ENCODE data around the gene MAGEA11. TPM values are rescaled to one million over a fixed set of nuclear protein-coding genes. Genes with fewer than 3 reads are reported as not detected.
A peak's percentile ranks its signal among the peaks of the same experiment; 100 is the strongest.
"Not testable (repeated sequence)": the region's sequence is repeated elsewhere in the genome, so short reads cannot be mapped to it uniquely, and the experiment has no call there.

MAGEA11 gene, protein sequence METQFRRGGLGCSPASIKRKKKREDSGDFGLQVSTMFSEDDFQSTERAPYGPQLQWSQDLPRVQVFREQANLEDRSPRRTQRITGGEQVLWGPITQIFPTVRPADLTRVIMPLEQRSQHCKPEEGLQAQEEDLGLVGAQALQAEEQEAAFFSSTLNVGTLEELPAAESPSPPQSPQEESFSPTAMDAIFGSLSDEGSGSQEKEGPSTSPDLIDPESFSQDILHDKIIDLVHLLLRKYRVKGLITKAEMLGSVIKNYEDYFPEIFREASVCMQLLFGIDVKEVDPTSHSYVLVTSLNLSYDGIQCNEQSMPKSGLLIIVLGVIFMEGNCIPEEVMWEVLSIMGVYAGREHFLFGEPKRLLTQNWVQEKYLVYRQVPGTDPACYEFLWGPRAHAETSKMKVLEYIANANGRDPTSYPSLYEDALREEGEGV
- not detected for polyA plus RNA-seq

DNA sequence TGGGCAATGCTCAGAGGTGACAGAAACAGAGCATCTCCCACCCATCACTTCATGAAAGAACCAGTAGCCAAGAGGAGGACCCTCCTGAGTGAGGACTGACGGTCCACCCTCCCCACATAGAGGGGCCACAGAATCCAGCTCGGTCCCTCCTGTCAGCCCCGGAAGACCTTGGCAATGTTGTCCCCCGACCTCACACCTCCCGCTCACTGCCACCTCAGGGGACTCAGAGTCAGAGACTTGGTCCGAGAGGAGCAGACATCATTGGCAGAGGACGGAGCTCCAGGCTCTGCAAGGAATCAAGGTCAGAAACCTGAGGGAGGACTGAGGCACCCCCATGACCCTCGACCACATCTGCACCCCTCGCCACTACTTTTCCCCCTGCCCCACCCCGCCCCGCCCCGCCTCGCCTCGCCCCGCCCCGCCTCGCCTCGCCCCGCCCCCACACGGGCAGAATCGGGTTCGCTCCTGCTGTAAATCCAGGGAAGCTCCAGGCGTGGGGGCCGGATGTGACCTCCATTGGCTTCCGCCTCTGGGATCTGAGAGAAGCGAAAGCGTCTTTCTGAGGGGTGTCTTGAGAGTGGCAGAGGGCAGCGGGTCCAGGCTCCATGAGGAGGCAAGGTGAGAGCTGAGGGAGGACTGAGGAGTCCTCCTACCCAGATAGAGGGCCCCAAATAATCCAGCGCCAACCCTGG lies at the start of gene MAGEA11:
MAGEA11 (plus strand) TSS at position 516 of the 692 bp plus-strand sequence. CDS start 1,100 bp downstream, outside the sequence.
- Mint-ChIP-seq H3K36me3 (no peaks in the 10 kb centered on the region), H3K4me3 (no peak within 1 kb of the TSS), H3K27me3 (no peaks in the 10 kb centered on the region), H3K4me1 (peaks cover 0 to 3% (median 2%) of the 10 kb centered on the region in 3 donors), H3K27ac (peak within 1 kb of the TSS in 1 of 3 donors; percentile 58), H3K9me3 (peaks cover 0 to 4% (median 0%) of the 10 kb centered on the region in 3 donors)

DNA sequence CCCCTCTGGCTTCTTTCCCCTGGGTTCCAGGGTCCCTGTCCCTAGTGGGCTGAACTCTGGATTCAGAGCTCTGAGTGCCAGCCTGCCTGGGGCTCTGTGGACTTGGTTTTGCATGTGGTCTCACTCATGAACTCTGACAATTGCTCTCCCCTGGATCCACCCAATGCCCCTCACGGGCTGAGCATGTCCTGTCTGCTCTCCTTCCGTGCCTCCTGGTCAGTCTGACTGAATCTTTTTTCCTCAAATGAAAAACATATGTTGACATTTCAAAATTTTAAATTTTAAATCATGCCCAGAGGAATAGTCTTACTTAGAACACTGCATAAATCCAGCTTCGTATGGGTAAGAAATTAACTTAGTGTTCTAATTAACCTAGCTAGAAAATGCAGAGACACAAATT lies 36.8 kb upstream of the MAGEA11 start:
- H3K27ac Mint-ChIP-seq, H3K4me3 Mint-ChIP-seq, H3K36me3 Mint-ChIP-seq: not testable (repeated sequence)

DNA sequence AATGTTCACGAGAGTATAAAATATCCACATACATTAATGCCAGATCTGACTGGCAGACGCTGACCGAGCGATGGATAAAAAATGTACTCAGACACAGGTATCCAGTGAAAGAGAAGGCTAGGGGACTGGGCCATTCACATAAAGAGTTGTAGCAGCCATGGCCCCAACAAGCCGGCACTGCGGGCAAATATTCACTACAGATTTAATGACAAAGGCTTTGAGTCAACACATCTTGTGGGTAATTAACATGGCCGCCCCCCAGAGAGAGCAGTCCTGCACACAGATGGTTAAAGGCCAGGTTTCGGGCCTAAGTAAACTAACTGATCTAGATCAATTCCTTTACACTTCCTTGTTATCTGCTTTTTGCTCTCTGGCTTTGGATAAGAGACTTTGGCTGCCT lies 36.3 kb upstream of the MAGEA11 start:
- H3K4me3 Mint-ChIP-seq, H3K9me3 Mint-ChIP-seq, H3K4me1 Mint-ChIP-seq, H3K27ac Mint-ChIP-seq, H3K27me3 Mint-ChIP-seq, H3K36me3 Mint-ChIP-seq: not testable (repeated sequence)

More for the DNA sequence above, 36.8 kb upstream of the MAGEA11 start:
- H3K27me3 Mint-ChIP-seq, H3K9me3 Mint-ChIP-seq, H3K4me1 Mint-ChIP-seq: not testable (repeated sequence)

DNA sequence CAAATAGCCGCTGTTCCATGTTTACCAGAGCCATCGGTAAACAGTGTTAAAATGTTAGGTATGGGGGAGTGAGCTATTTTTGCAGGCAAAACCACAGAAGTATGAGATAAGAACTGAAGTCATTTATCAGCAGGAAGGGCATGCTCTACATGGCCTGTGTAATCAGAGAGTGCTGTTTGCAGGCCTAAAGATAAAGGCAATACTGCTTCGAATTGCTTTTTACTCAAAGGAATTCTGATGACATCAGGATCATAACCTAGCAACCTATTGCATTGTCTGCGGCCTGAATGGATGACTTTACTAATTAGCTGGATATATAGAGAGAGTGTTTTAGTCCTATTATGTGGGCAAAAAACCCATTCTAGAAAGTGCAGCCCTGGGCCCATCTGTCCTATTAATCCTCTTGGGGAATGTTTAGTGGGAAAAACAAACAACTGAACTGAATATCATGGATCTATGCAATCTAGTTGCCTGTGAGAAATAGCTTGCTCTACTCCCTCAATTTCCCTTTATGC lies 32.6 kb upstream of the MAGEA11 start:
- not testable (repeated sequence) for H3K36me3 Mint-ChIP-seq, H3K4me1 Mint-ChIP-seq, H3K4me3 Mint-ChIP-seq, H3K27me3 Mint-ChIP-seq, H3K9me3 Mint-ChIP-seq, H3K27ac Mint-ChIP-seq

DNA sequence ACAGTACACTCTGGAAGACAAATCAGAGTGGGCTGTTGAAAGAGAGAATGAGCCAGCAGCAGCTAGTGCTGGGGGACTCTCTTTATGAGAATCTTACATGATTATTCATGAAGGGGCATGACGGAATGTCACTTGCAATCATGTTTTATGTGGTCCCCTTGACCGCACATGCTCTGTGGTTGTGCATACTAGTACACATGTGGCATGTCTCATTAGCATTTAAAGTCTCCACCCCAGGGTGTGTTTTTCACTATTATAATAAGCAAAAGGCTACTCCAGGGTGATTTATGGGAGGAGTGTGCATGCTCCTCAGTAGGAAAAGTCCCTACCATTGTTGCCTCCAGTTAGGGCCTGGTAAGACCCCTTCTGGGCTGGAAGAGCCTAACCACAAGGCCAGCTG lies 30.7 kb upstream of the MAGEA11 start:
- Mint-ChIP-seq H3K4me1 (no peaks in the 10 kb centered on the region), H3K4me3 (no peak overlapping the region), H3K27ac (no peak overlapping the region), H3K9me3 (peaks cover 0 to 2% (median 0%) of the 10 kb centered on the region in 3 donors), H3K27me3 (no peaks in the 10 kb centered on the region), H3K36me3 (no peaks in the 10 kb centered on the region)

DNA sequence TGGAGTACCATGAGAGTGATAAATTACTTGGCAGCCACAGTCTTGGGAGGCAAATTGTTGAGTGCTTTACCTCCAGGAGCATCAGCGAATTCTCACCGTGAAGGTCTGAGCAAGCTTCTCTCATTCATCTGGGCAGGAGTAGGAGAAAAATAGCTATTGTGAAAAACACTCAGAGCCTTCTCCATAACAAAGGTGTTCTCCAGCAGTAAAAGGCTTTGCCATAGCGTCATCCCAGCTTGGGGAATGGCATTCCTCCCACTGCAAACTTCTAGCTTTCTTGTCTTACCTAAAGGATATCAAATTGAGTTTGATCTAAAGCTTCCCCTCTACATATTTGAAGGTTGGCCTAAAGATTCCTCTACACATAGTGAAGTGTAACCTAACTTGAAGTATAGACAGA lies 29.8 kb upstream of the MAGEA11 start:
- Mint-ChIP-seq H3K27me3 (no peaks in the 10 kb centered on the region), H3K27ac (no peak overlapping the region), H3K4me1 (no peaks in the 10 kb centered on the region), H3K4me3 (no peak overlapping the region), H3K36me3 (no peaks in the 10 kb centered on the region), H3K9me3 (peaks cover 0 to 2% (median 0%) of the 10 kb centered on the region in 3 donors)

DNA sequence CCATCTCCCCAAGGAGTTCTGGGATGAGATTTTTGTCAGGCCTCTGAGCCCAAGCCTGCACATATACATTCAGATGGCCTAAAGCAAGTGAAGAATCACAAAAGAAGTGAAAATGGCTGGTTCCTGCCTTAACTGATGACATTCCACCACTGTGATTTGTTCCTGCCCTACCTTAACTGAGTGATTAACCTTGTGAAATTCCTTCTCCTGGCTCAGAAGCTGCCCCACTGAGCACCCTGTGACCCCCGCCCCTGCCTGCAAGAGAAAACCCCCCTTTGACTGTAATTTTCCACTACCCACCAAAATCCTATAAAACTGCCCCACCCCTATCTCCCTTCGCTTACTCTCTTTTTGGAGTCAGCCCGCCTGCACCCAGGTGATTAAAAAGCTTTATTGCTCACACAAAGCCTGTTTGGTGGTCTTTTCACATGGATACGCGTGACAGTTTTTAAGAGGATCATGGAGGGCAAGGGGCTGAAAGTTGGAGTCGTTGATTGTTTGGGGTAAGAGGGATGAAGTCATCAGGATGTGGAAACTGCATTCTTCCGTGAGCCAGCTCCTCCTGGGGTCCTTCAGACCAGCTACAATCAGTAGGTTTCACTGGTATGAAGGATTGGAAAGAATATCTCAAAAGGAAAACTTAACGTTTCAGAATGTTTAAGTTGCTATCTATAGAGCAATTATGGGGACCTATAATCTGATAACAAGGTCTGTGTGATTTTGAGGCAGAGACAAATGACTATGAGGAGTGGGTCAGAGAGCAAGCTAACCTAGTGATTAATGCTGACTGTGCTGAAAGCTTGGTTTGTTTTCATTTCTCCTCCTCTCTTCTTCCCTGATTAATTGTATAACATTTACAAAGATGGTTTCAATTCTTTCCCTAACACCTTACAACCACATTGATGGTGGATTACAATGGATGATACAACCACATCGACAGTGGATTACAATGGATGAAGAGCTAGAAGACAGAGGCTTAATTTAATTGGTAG lies 28.6 kb upstream of the MAGEA11 start:
- Mint-ChIP-seq H3K36me3 (no peaks in the 10 kb centered on the region), H3K9me3 (peaks cover 0 to 2% (median 0%) of the 10 kb centered on the region in 3 donors), H3K4me3 (no peak overlapping the region), H3K27me3 (no peaks in the 10 kb centered on the region), H3K27ac (no peak overlapping the region), H3K4me1 (no peaks in the 10 kb centered on the region)

DNA sequence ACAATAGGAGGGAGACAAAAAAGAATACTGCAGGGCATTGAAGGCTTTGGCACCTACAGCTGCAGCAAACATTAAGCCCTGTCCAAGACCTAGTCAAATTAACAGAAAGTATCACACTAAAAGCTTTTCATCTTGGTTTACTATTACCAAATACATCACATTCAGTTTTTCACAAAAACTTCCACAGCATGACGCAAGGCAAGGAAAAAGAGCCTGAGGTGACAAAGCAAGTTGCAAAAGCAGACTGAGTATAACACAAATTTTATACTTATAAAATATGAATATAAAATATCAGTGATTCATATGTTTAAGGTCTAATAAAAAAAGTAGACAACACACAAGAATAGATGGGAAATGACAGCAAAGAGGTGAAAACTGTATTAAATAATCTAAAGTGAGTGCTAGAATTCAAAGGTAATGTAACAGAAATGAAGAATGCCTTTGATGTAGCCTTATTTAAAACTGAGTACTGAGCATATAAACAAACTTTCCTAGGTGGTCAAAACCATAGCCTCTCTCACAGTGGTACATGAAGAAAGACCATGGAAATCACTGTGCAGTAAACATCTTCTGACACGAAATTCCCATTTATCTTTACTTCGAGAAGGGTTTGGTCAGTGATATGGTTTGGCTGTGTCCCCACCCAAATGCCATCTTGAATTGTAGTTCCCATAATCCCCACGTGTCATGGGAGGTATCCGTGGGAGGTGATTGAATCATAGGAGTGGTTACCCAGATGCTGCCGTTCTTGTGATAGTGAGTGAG lies 27.7 kb upstream of the MAGEA11 start:
- no peak overlapping the region for H3K27ac Mint-ChIP-seq
- no peaks in the 10 kb centered on the region for H3K27me3 Mint-ChIP-seq
- no peaks in the 10 kb centered on the region for H3K4me1 Mint-ChIP-seq
- H3K9me3 Mint-ChIP-seq, result peaks cover 0 to 2% (median 0%) of the 10 kb centered on the region in 3 donors
- no peaks in the 10 kb centered on the region for H3K36me3 Mint-ChIP-seq
- H3K4me3 Mint-ChIP-seq, result no peak overlapping the region

DNA sequence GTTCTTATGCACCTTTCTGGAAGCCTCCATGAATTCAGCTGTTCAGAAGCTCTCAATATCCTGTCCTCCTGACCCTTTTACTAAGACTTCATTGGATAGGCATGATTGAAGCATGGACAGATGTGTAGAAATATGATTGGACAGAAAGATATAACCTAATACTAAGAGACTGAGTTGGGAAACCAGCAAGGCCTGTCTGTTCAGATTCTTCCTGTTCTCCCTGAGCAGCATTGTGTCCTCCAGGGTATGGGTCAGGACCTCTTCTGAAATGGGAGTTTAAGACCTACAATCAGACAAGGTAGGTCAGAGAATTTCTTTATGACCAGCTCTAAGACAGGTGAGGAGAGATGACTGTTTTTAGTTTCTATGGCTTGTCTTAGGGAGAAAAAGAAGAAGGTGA lies 23.9 kb upstream of the MAGEA11 start:
- Mint-ChIP-seq H3K36me3 (no peaks in the 10 kb centered on the region), H3K4me1 (no peaks in the 10 kb centered on the region), H3K27me3 (no peaks in the 10 kb centered on the region), H3K27ac (peak overlapping the region in 1 of 3 donors; percentile 16), H3K4me3 (no peak overlapping the region), H3K9me3 (peaks cover 5 to 6% (median 5%) of the 10 kb centered on the region in 3 donors)

DNA sequence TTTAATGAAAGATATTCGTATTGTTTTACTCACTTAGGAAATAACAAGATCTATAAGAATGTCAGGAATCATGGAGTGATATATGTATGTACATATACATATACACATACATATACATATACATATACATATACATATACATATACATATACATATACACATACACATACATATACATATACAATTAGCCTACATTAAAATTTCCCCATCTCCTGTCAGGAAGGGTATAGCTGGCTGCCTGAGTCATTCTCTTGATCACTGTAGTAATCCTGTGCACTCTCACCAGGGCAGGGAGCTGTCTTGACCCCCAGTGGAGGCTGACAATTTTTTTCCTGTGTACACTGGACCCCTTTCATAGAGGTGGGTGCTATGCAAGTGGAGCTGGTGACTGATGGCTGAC lies 23.3 kb upstream of the MAGEA11 start:
- Mint-ChIP-seq H3K27ac (peak overlapping the region in 1 of 3 donors; percentile 16), H3K27me3 (no peaks in the 10 kb centered on the region), H3K36me3 (no peaks in the 10 kb centered on the region), H3K9me3 (peaks cover 5 to 12% (median 8%) of the 10 kb centered on the region in 3 donors), H3K4me3 (no peak overlapping the region), H3K4me1 (no peaks in the 10 kb centered on the region)

DNA sequence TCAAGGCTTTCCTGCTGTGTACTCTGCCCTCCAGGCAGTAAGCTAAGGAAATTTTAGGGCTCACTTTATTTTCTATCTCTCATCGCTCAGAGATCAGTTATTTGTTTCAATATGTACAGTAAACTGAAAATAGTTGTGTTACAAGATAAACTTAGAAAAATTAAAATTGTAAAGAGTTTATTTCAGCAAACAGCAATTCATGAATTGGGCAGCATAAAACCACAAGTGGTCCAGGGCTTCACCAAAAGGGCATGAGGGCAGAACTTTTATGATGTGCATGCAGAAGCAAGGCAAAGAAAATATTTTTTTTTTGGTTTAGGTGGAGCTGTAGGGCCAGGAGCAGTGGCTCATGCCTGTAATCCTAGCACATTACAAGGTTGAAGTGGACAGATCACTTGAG lies 20.1 kb upstream of the MAGEA11 start:
- H3K27me3 Mint-ChIP-seq, result peaks cover 2% of the 10 kb centered on the region
- H3K36me3 Mint-ChIP-seq, result no peaks in the 10 kb centered on the region
- no peak overlapping the region for H3K4me3 Mint-ChIP-seq
- H3K9me3 Mint-ChIP-seq, result peaks cover 5 to 15% (median 6%) of the 10 kb centered on the region in 3 donors
- H3K4me1 Mint-ChIP-seq, result no peaks in the 10 kb centered on the region
- H3K27ac Mint-ChIP-seq, result no peak overlapping the region

DNA sequence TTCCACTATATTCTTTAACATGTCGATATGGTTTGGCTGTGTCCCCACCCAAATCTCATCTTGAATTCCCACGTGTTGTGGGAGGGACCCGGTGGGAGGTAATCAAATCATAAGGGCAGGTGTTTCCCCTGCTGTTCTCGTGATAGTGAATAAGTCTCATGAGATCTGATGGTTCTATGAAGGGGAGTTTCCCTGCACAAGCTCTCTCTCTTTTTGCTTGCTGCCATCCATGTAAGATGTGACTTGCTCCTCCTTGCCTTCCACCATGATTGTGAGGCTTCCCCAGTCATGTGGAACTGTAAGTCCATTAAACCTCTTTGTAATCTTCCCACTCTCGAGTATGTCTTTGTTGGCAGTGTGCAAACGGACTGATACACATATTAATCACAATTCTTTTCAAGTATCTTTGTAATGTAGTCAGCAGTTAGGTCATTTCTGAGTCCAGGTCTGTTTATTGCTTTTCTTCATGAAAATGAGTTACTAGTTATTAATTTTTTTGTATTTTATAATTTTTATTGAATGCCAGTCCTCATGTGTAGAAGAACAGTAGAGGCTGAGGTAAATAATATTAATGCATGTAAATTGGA lies 19.1 kb upstream of the MAGEA11 start:
- peaks cover 5 to 15% (median 6%) of the 10 kb centered on the region in 3 donors for H3K9me3 Mint-ChIP-seq
- H3K27ac Mint-ChIP-seq, H3K27me3 Mint-ChIP-seq, H3K36me3 Mint-ChIP-seq, H3K4me3 Mint-ChIP-seq, H3K4me1 Mint-ChIP-seq: not testable (repeated sequence)

DNA sequence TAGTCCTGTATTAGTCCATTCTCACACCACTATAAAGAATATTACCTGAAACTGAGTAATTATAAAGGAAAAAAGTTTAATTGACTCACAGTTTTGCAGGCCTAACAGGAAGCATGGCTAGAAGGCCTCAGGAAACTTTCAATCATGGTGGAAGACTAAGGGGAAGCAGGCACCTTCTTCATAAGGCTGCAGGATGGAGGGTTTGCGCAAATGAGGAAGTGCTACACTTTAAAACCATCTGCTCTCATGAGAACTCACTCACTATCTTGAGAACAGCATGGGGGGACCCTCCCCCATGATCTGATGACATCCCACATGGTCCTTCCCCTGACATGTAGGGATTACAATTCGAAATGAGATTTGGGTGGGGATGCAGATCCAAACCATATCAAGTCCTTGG lies 12.1 kb upstream of the MAGEA11 start:
- no peak overlapping the region for H3K27ac Mint-ChIP-seq
- no peaks in the 10 kb centered on the region for H3K36me3 Mint-ChIP-seq
- H3K9me3 Mint-ChIP-seq, result peaks cover 2 to 4% (median 2%) of the 10 kb centered on the region in 3 donors
- H3K4me1 Mint-ChIP-seq, result no peaks in the 10 kb centered on the region
- H3K4me3 Mint-ChIP-seq, result no peak overlapping the region
- H3K27me3 Mint-ChIP-seq, result peaks cover 6% of the 10 kb centered on the region

DNA sequence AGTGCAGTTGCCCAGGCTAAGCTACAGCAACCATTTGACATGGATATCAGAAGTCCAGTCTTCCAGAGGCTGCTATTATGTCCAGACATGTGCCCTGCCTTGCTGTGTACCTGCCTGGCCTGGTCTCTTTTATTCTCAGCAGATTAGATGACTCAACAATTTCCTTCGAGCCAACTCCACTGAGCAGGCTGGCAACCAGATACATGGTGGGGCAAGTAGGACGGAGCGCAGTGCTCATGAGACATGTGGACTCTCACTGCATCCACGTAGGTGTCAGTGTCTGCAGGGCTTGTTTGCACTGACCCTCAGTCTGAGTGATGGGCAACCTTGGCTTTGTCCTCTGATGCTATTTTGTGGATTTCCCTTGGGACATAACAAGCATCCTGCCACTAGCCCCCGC lies 7.2 kb upstream of the MAGEA11 start:
- H3K9me3 Mint-ChIP-seq, result peaks cover 0 to 4% (median 4%) of the 10 kb centered on the region in 3 donors
- H3K36me3 Mint-ChIP-seq, result no peaks in the 10 kb centered on the region
- no peak overlapping the region for H3K4me3 Mint-ChIP-seq
- no peaks in the 10 kb centered on the region for H3K4me1 Mint-ChIP-seq
- H3K27ac Mint-ChIP-seq, result no peak overlapping the region
- no peaks in the 10 kb centered on the region for H3K27me3 Mint-ChIP-seq
